A673 (cell line): ENCODE measurements around the gene PLSCR1. TPM values are rescaled to one million over a fixed set of nuclear protein-coding genes. Genes with fewer than 3 reads are reported as not detected.
A peak's percentile ranks its signal among the peaks of the same experiment; 100 is the strongest.

Source experiments
- Bru-seq: library from RNA; stranded (reverse); fragments of 400-500 nt; gene quantifications from one replicate; lab custom pipeline; 2021; lab: Mats Ljungman, UMichigan
- BruChase-seq, 2 experiments: library from RNA; stranded (reverse); fragments of 400-500 nt; gene quantifications; one replicate each; lab custom pipeline; 2021; lab: Mats Ljungman, UMichigan
- BruUV-seq: library from RNA; stranded (reverse); fragments of 400-500 nt; replicated peaks from 2 replicates; lab custom pipeline; 2021; lab: Mats Ljungman, UMichigan
- CTCF ChIA-PET: fragments of 300-600 bp; sonication (Branson Sonifier 250); formaldehyde crosslinking; loops from one replicate; lab custom pipeline; 2022; ENCODE audit warnings: antibody characterized with exemption; lab: Charles Lee
- POLR2A ChIA-PET: fragments of 300-600 bp; sonication (Branson Sonifier 250); formaldehyde crosslinking; loops from one replicate; lab custom pipeline; 2022; ENCODE audit warnings: antibody characterized with exemption; ENCODE audit not compliant: low non-redundant PET; lab: Charles Lee
- DNase-seq: peaks from one replicate; pipeline ENCODE4 v3.0.0-alpha.2; 2015; ENCODE audit warnings: low spot score
- H3K27ac ChIP-seq: fragments of 200-600 bp; sonication (generic); 2 replicates; pipeline ENCODE4 v1.5.1; 2016; ENCODE audit warnings: mixed run types, low read depth, mild to moderate bottlenecking, mixed read lengths, antibody characterized with exemption, low read length; ENCODE audit not compliant: poor library complexity, severe bottlenecking
- H3K27me3 ChIP-seq: fragments of 200-600 bp; sonication (generic); replicated peaks from 2 replicates; pipeline ENCODE4 v1.6.1; 2017; ENCODE audit warnings: mixed run types, low read depth, mild to moderate bottlenecking, mixed read lengths, antibody characterized with exemption, low read length; ENCODE audit not compliant: insufficient read depth, poor library complexity
- H3K36me3 ChIP-seq: fragments of 200-600 bp; sonication (generic); 2 replicates; pipeline ENCODE4 v1.6.1; 2016; ENCODE audit warnings: mixed run types, mild to moderate bottlenecking, mixed read lengths, antibody characterized with exemption, low read length; ENCODE audit not compliant: insufficient read depth, poor library complexity, severe bottlenecking
- H3K4me1 ChIP-seq: fragments of 200-600 bp; sonication (generic); 2 replicates; pipeline ENCODE4 v1.6.1; 2017; ENCODE audit warnings: mixed run types, mild to moderate bottlenecking, mixed read lengths, antibody characterized with exemption, low read length; ENCODE audit not compliant: insufficient read depth, poor library complexity, severe bottlenecking
- H3K4me3 ChIP-seq: fragments of 200-600 bp; sonication (generic); 2 replicates; pipeline ENCODE4 v1.5.1; 2016; ENCODE audit warnings: low read depth, mixed run types, mild to moderate bottlenecking, mixed read lengths, low read length; ENCODE audit not compliant: poor library complexity, severe bottlenecking
- H3K9me3 ChIP-seq: fragments of 200-600 bp; sonication (generic); 2 replicates; pipeline ENCODE4 v1.6.1; 2016; ENCODE audit warnings: mixed run types, low read depth, mild to moderate bottlenecking, mixed read lengths, antibody characterized with exemption, low read length; ENCODE audit not compliant: poor library complexity, severe bottlenecking
- EZH2 ChIP-seq: fragments of 200-600 bp; sonication (generic); IDR thresholded peaks from 2 replicates; pipeline ENCODE4 v1.6.1; 2017; ENCODE audit warnings: borderline replicate concordance, low read depth, mild to moderate bottlenecking, mixed read lengths, antibody characterized with exemption, low read length; ENCODE audit not compliant: poor library complexity, severe bottlenecking
- intact Hi-C: fragments of 100-400 bp; cut with micrococcal nuclease; formaldehyde crosslinking; loops from one replicate; pipeline ENCODE4 v1.10.0; 2022; ENCODE audit not compliant: unreplicated experiment
- long read RNA-seq: library from polyadenylated mRNA; stranded (forward); transcript quantifications from one replicate; pipeline ENCODE4 v2.0.0, GENCODE V29; 2022
- total RNA-seq: library from RNA; stranded (reverse); gene quantifications from 2 replicates; pipeline ENCODE4 v1.2.3, GENCODE V29; 2021
- TF ChIP-seq, protein P1 (sequence below): fragments of 300-800, 200-600 bp; sonication (generic); conservative IDR thresholded peaks from 2 replicates; pipeline ENCODE4 v1.5.1; 2017; ENCODE audit warnings: low read depth, mild to moderate bottlenecking, antibody characterized with exemption, low read length, moderate library complexity, mixed read lengths

PLSCR1 gene, protein sequence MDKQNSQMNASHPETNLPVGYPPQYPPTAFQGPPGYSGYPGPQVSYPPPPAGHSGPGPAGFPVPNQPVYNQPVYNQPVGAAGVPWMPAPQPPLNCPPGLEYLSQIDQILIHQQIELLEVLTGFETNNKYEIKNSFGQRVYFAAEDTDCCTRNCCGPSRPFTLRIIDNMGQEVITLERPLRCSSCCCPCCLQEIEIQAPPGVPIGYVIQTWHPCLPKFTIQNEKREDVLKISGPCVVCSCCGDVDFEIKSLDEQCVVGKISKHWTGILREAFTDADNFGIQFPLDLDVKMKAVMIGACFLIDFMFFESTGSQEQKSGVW
- 45.6 and 49.3 TPM in 2 replicates for total RNA-seq
- percentile 88 among the genes with signal in this experiment for Bru-seq, nascent RNA
- BruChase-seq, experiment 1, labeled RNA remaining after a 2-hour chase = percentile 77 among the genes with signal in this experiment
- BruChase-seq, experiment 2, labeled RNA remaining after a 6-hour chase = percentile 71 among the genes with signal in this experiment
- long read RNA-seq, transcript PLSCR1-214 (8 exons, 1,443 nt) = minor isoform, 13 of 84 reads
- long read RNA-seq, transcript PLSCR1-201 (9 exons, 2,233 nt) = major isoform, 47 of 84 reads
- long read RNA-seq, partial matches to known transcripts = 8 of 84 reads
- long read RNA-seq, other reads (novel, unspliced or antisense) = 8 of 84 reads

DNA sequence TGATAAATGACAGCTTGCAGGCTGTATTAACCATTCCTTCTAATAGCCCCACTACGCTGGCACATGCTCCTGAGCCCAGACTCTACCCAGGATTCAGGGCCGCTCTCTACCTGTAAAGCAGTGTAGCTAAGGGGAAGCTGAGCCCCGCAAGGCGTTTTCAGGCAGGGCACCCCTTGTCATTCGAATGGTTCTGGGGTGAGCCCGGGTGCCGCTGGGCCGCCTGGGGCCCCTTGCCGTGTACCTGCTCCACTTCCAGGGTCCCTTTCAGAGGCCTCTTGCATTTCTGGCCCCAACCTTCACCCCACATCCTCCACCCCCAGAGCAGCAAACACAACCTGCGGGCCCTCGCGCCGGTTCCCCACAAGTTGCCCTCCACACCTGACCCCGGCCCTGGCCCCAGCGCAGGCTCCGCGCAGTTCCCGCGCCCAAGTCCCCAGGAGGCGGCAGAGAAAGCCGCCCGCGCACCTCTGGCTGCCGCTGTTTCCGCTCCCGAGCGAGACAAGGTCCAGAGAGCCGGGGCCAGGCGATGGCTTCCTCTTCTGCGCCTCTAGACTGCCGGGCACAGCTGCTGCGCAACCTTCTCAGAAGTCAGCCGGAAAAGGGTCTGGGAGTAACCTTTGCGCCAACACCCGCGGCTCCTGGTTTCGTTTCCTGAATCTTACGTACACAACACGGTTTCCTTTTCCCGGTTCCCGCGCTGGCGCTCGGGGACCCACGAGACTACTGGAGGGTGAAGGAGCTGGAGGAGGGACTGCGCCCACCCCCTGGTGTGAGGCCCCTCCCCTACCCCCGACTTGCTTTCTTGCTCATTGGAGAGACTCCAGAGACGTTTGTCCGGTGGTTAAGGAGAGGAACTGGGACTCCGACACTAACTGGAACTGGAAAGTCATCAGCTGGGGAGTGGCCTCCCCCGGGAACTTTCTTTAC lies at the start of gene PLSCR1:
TSS of gene PLSCR1 (minus strand) at position 606 of the 927 bp plus-strand sequence. CDS start 8,055 bp downstream, outside the sequence.
- BruUV-seq = no TSS peak
- POLR2A ChIA-PET = no interaction called here

DNA sequence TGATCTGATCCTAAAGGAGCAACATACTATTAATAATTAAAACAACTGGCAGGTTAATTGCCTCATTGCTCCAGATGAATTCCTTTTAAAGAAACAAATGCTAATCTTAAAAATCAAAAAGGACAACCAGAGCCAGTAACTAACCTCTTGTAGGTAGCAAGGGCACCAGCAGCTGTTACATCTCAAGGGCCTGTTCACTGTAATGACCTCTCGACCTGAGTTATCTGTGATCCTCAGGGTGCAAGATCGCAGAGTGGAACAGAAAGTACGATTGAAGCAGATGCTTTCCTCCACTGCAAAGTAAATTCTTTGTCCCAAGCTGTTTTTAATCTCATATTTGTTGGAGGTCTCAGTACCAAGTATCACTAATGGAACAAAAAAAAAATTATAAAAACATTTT lies 49.4 kb upstream of the PLSCR1 start:
- Histone ChIP-seq H3K4me1 (no peaks in the 10 kb centered on the region), H3K27ac (no peak overlapping the region), H3K4me3 (no peak overlapping the region), H3K27me3 (no peaks in the 10 kb centered on the region), H3K36me3 (no peaks in the 10 kb centered on the region), H3K9me3 (no peaks in the 10 kb centered on the region)
- intact Hi-C loops = no loop called here
- POLR2A ChIA-PET = no interaction called here
- no peak for TF ChIP-seq EZH2
- TF ChIP-seq, protein P1, sequence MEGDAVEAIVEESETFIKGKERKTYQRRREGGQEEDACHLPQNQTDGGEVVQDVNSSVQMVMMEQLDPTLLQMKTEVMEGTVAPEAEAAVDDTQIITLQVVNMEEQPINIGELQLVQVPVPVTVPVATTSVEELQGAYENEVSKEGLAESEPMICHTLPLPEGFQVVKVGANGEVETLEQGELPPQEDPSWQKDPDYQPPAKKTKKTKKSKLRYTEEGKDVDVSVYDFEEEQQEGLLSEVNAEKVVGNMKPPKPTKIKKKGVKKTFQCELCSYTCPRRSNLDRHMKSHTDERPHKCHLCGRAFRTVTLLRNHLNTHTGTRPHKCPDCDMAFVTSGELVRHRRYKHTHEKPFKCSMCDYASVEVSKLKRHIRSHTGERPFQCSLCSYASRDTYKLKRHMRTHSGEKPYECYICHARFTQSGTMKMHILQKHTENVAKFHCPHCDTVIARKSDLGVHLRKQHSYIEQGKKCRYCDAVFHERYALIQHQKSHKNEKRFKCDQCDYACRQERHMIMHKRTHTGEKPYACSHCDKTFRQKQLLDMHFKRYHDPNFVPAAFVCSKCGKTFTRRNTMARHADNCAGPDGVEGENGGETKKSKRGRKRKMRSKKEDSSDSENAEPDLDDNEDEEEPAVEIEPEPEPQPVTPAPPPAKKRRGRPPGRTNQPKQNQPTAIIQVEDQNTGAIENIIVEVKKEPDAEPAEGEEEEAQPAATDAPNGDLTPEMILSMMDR = no peak
- no peak for DNase-seq
- CTCF ChIA-PET = no interaction called here
- BruUV-seq = no TSS peak

More for the DNA sequence above, at the start of gene PLSCR1:
- H3K36me3 ChIP-seq = no peaks in the 10 kb centered on the region
- intact Hi-C loops = no loop called here
- peak within 1 kb of the TSS; percentile 88 for H3K27ac ChIP-seq
- TF ChIP-seq EZH2 = no peak
- TF ChIP-seq, protein P1 = no peak
- peak within 1 kb of the TSS; percentile 75 for H3K4me3 ChIP-seq
- CTCF ChIA-PET = no interaction called here
- peaks cover 22% of the 10 kb centered on the region for H3K4me1 ChIP-seq
- DNase-seq = peak; percentile 96
- H3K27me3 ChIP-seq = no peaks in the 10 kb centered on the region
- H3K9me3 ChIP-seq = no peaks in the 10 kb centered on the region

DNA sequence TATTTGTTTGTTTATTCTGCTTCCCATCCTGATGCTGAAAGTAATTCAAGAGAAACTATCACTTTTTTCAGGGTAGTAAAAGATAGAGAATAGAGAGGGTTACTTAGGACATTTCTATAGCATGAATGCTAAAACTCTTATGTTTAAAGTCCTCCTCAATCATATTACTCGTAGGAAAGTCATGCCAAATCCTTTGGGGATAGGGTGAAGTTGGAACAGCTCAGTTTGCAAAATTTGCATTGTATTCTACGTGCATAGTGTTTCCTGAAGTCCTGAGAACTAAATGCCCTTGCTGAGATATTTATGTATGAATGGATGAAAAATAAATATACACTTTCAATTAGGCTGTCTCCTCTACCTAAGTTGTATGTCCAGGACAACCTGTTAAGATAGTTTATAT lies 46.1 kb upstream of the PLSCR1 start:
- intact Hi-C loops = loop anchor here (2.0 kb wide), 1 partner anchor 50 kb away; no protein-coding TSS in a partner anchor
- CTCF ChIA-PET = interaction anchor here (0.6 kb wide), 1 partner anchor 649 kb away, joined by 5 read pairs; no protein-coding TSS in a partner anchor
- Histone ChIP-seq H3K27ac (no peak overlapping the region), H3K9me3 (no peaks in the 10 kb centered on the region), H3K27me3 (no peaks in the 10 kb centered on the region), H3K4me3 (no peak overlapping the region), H3K4me1 (no peaks in the 10 kb centered on the region), H3K36me3 (no peaks in the 10 kb centered on the region)
- no TSS peak for BruUV-seq
- peak; percentile 2 for DNase-seq
- TF ChIP-seq, protein P1 = no peak
- no peak for TF ChIP-seq EZH2
- POLR2A ChIA-PET = no interaction called here
